B cell (primary cell): Measurements from ENCODE around the gene MAML2.

ENCODE experiments used
- CTCF ChIP-seq: fragments of 200-600 bp; IDR thresholded peaks from one replicate; pipeline ENCODE4 v1.8.0; 2022; ENCODE audit warnings: antibody characterized with exemption, mild to moderate bottlenecking
- EZH2 ChIP-seq: IDR thresholded peaks from 2 replicates; pipeline ENCODE4 v1.6.1; 2012; ENCODE audit warnings: borderline replicate concordance, low read depth, mild to moderate bottlenecking, moderate library complexity, low read length; ENCODE audit not compliant: insufficient read depth, poor library complexity, severe bottlenecking

- TF ChIP-seq CTCF, result no peak
- no peak for TF ChIP-seq EZH2
Observed at GRCh38 chr11:96001037-96001436, 342.0 kb downstream of the MAML2 start.
